GM21825 (cell line): ENCODE measurements around the gene RGS12.

Experiments used
- ATAC-seq: cut with Tn5 transposase; IDR thresholded peaks from one replicate; pipeline ENCODE4 v1.9.1; 2021; ENCODE audit warnings: mild to moderate bottlenecking, moderate library complexity; ENCODE audit not compliant: unreplicated experiment

Gene RGS12

GRCh38 chr4:3307891-3308575, 15.2 kb downstream of the RGS12 start:
- ATAC-seq, result no peak

GRCh38 chr4:3308691-3309090, 15.9 kb downstream of the RGS12 start:
- ATAC-seq, result no peak

GRCh38 chr4:3310301-3311094, 17.7 kb downstream of the RGS12 start:
- no peak for ATAC-seq

- ATAC-seq, result no peak
These were observed 18.2 kb downstream of the RGS12 start for GRCh38 chr4:3311095-3311372.

- ATAC-seq, result no peak
These were observed 18.8 kb downstream of the RGS12 start for GRCh38 chr4:3311489-3312171.

GRCh38 chr4:3312362-3312761, 19.5 kb downstream of the RGS12 start:
- no peak for ATAC-seq

GRCh38 chr4:3313139-3313538, 20.3 kb downstream of the RGS12 start:
- ATAC-seq, result no peak

- ATAC-seq, result no peak
These were observed 20.9 kb downstream of the RGS12 start for GRCh38 chr4:3313556-3314228.

GRCh38 chr4:3314706-3315260, 22.0 kb downstream of the RGS12 start:
- ATAC-seq, result no peak

- no peak for ATAC-seq
These were observed 22.7 kb downstream of the RGS12 start for GRCh38 chr4:3315566-3315965.

GRCh38 chr4:3316146-3316545, 23.3 kb downstream of the RGS12 start:
- ATAC-seq, result no peak

GRCh38 chr4:3317011-3317655, 24.3 kb downstream of the RGS12 start:
- ATAC-seq, result no peak

- ATAC-seq, result no peak
These were observed 24.9 kb downstream of the RGS12 start for GRCh38 chr4:3317656-3318211.

- no peak for ATAC-seq
These were observed 25.8 kb downstream of the RGS12 start for GRCh38 chr4:3318561-3319021.

- ATAC-seq, result no peak
These were observed 27.7 kb downstream of the RGS12 start for GRCh38 chr4:3320361-3321023.

- ATAC-seq, result no peak
These were observed 28.6 kb downstream of the RGS12 start for GRCh38 chr4:3321295-3321889.

GRCh38 chr4:3322059-3322550, 29.3 kb downstream of the RGS12 start:
- no peak for ATAC-seq

GRCh38 chr4:3323071-3323481, 30.3 kb downstream of the RGS12 start:
- no peak for ATAC-seq
